OCI-M2 (cell line): ENCODE data around the gene LRRN2.

Source experiments
- DNase-seq: peaks from one replicate; lab custom pipeline; 2025; ENCODE audit not compliant: unreplicated experiment; lab: John Stamatoyannopoulos, UW

LRRN2 gene

GRCh38 chr1:204712708-204713430, 27.3 kb upstream of the LRRN2 start:
- DNase-seq = no peak

DNA sequence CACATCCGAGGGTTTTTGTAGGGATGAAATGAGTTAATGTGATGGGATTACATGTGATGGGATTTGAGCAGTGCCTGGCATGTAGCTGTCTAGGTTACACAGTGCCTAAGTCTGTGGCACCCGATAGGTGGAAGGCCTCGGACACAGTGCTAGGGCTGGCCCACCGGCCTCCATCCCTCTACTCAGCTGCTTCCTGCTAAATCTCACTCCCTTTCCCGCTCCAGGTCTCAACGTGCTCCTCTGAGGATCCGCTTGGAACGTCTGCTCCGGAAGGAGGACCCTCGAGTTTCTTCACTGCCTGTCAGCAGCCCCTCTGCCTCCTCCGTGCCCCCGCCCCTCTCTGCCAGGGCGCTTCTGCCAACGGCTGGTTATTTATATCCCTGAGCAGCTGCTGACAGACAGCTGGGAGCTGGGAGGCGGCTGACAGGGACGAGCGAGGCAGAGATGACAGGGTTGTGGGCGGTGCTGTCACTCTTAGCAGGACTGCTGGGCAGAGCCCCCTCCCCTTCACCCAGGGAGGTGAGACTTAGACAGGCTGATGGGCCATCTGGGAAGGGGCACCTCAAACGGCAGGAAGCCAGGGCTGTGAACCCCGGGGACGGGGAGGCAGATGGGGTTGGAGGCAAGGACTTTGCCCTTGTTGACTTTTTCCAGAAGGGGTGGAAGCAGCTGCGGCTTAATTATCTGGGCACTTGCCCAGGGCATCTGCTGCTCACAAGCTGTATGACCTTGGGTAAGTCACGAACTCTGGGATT, 26.6 kb upstream of the LRRN2 start:
- no peak for DNase-seq

DNA sequence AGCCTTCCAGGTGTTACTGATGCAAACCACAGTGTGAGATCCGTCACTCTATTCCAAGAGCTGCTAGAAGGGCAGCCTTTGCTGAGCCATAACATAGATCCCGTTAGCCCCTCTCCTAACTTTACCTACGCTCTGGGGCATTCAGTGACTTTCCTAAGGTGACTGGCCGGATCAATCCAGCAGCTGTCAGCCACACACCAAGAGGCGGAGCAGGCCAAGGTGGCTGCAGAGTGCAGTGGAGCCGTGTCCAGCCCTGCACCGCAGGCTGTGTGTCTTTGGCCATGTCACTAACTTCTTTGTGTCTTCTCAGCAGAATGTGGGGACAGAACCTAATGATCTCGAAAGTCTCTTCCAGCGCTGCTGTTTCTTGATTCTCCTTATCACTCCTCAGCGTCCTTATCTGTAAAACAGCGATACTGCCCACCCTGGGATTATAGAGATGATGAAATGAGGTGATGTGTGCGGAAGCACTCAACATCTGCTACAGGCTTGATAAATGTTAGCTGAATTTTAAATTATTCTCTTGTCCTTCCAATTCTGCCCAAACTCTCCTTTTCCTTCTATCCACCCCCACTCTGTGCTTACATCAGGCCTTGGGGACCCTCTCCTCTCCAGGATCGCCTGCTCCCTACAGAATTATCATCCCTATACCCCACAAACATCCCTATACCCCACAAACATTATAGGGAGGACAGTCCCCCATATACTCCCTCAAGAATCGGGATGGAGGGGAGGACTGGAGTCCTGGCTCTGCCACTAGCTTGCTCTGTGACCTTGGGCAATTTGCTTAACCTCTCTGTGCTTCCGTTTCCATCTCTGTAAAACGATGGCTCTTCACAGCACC, 25.8 kb upstream of the LRRN2 start:
- no peak for DNase-seq

DNA sequence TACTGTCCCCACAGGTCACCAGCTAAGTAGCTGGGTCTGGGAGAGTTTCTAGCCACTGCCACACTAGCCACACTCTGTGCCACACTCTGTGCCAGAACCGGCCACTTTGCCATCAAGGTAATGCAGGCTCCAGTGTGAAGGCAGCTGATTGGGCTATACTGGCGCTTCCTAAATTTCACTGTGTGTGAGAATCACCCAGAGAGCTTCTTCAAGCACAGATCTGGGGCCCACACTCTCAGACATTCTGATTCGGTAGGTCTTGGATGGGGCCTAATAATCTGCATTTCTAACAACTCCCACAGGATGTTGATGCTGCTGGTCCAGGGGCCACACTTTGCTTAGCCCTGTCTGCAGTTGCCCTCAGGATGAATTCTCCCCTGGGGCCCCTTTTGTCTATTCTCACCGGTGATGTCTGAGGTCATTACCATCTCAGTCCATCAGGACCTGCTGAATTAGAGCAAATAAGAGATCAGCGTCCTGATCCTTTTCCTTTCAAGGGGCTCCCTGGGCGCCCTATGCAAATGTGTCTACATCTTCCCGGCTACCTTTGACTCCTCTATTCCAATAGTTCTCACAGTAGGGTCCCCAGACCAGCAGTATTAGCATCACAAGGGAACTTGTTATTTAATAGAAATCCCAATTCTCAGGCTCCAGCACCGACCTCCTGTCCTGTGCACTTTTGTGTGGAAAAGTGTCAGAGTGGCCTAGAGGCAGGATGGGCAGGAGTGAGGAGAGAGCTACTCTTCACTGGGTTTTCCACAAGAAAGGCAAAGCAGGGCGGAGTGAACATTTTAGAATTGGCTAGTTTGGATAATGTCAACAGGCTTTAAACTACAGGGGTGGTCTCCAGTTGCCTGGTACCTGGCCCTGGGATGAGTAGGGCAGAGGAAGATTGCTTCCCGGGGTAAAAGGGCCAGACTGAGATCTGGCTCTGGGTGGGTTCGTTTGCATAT, 24.7 kb upstream of the LRRN2 start:
- DNase-seq = no peak

DNA sequence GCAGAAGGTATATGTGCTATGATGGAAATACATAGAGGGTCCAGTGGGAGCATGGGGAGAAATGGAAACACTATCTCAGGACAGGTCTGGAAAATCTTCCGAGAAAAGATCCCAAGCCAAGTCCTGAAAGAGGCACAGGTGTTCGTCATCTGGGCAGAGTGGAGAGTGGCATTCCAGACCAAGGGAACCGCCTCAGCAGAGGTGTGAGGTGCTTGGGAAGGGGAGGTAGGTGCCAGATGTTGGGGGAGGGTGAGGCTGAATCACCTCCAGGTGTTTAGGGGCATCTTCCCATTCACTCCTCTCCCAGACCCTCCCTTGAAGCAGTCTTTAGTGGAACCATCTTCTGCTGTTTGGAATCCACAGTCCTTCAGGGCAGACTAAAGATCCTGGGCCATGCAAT, 23.5 kb upstream of the LRRN2 start:
- DNase-seq = no peak

DNA sequence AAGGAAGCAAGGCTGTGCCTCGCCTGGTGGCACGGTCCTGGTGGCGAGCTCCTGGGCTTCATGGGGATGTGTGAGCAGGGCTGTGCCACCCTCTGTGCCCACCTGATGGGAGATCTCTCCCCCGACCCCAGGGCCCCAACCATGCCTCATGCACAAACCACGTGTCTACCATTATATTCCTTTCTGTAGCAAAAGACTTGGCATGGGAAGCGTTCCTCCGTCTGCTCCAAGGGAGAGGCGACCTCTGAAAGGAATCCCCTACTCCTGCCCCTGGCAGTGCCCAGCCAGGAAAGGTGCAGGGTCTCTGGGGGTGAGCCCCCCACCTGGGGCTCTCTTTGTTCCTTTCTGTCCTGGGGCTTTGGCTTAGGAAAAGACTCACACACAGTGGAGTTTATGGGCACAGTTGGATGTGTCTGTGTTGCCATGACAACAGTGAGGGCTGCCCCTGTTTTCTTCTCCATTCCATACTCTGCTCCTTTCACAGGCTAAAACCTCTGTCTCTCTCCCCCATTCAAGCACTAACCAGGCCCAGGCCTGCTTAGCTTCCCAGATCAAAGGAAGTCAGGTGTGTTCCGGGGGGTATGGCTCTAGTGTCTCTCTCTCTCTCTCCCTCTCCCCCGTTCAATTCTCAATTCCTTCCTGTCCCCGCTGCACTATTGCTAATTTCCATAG, 21.4 kb upstream of the LRRN2 start:
- DNase-seq = no peak

DNA sequence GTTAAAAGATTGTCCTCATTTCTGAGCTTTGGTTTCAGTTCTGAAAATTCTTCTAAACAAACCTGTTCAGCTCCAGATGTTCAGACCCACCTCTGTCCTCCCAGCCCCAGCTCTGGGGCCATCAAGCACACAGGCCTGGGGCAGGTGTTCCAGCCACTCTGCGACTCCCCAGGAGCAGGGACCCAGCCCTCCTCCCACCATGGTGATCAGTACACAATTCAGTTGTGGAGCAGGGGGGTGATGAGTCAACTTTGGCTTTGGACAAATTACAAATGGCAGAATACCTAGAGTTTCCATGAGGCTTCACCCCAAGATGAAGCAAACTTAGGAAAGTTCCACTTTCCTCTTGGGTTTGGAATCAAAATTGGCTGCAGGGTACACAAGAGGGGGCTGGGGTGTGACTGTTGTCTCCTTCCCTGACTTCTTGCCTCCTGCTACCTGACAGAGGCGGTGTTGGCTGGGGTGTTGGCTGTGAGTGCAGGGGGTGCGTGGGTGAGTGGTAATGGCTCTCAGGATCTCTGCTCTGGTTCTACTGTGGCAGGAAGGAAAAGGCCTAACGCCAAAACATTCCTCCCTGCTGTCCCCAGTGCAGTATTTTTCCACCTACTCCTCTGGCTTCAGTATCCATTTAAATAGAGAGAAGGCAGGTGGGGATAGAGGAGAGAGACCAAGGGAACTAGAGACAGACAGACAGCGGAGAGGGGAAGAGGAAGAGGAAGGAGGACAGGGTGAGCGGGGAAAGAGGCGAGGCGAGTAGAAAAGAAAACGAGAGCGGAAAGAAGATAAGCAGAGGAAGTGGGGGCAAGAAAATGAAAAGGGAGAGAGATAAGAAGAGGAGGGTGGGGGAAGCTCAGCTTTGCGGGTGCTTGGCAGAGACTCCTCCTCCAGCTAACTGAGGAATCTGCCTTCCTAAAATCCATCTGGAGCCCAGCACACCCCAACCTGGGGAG, 20.6 kb upstream of the LRRN2 start:
- DNase-seq = no peak

GRCh38 chr1:204705493-204705811, 19.9 kb upstream of the LRRN2 start:
- no peak for DNase-seq

GRCh38 chr1:204704794-204705492, 19.4 kb upstream of the LRRN2 start:
- DNase-seq = no peak

GRCh38 chr1:204703826-204704612, 18.5 kb upstream of the LRRN2 start:
- DNase-seq = no peak

DNA sequence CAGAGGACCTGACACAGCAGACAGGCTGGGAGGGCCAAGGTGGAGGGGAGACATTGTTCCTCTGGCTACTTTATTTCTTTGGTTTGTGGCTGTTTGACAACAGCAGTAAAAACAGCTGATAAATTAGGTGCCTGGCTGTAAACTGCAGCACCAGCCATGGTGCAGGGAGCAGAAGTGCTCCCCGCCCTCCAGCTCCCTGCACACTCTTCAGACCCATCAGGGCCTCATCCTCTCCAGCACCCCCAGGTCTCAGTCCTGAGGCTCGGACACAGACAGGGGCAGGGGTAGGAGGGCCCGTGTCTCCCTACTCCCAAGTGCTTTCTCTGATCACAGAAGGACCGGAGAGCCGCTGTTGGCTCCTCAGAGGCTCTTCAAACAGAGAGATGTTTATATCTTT, 17.7 kb upstream of the LRRN2 start:
- DNase-seq = no peak

GRCh38 chr1:204702552-204703267, 17.2 kb upstream of the LRRN2 start:
- DNase-seq = no peak

GRCh38 chr1:204701229-204701628, 15.7 kb upstream of the LRRN2 start:
- no peak for DNase-seq

GRCh38 chr1:204697893-204698292, 12.4 kb upstream of the LRRN2 start:
- no peak for DNase-seq

DNA sequence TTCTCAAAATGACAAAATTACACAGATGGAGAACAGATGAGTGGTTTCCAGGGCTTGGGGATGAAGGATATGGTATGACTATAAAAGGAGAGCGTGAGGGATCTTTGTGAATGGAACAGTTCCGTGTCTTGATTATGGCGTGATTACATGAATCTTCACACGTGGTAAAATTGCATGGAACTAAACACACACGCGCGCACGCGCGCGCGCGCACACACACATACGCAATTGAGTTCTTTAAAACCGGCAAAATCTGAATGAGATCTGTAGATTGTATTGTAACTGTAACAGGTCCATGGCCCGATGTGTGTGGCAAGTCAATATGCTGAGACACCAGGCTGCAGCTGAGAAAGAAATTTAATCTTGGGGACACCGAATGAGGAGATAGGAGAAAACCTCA, 11.1 kb upstream of the LRRN2 start:
- DNase-seq = no peak

- no peak for DNase-seq
These were observed 10.2 kb upstream of the LRRN2 start for GRCh38 chr1:204695692-204696091.

- DNase-seq = no peak
These were observed 8.6 kb upstream of the LRRN2 start for GRCh38 chr1:204694145-204694544.
